ENCODE data around the gene PANX2. TPM values are rescaled to one million over a fixed set of nuclear protein-coding genes. Genes with fewer than 3 reads are reported as not detected.
"Not testable (repeated sequence)": the region's sequence is repeated elsewhere in the genome, so short reads cannot be mapped to it uniquely, and the experiment has no call there.

The PANX2 gene
- total and polyA plus RNA-seq, 2 experiments from 2014 or later = 0.44 to 2.1 TPM

DNA sequence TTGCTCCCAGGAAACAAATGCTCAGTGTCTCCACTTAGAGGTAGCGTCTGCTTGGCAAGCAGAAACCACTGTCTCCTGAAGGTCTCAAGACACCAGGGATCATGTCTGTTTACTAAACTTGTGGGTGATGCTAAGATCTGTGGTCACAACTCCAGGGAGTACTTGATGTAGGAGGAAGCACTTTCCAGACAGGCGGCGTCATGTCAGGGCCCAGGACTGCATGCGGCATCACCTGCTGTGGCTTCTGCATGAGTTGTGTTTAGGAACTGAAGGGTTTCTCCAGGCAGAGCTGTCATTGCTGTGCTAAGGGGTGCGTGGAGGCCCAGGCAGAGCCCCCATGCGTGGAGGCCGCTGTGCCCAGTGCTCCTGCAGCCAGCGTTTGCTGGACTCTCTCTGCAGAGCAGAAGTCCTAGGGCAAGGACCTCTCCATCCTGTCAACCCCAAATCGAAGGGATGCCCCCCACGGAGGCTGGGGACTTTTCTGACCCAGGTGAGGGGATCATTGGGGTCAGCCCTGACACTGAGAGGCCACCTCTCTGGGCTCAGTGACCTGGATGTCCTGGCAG is 8.1 kb upstream of the PANX2 start:
- no peak overlapping the region for H2AFZ ChIP-seq
- no peak overlapping the region for H3K27ac ChIP-seq
- H3K4me2 ChIP-seq = no peak overlapping the region
- 89% methylated on average over 9 of the region's 10 CpGs for WGBS (ENCODE audit: low lambda C conversion rate, missing lambda C conversion rate)
- H3K27me3 ChIP-seq = no peaks in the 10 kb centered on the region
- H3K9me3 ChIP-seq (ENCODE audit: low read depth) = no peaks in the 10 kb centered on the region
- H4K20me1 ChIP-seq (ENCODE audit: insufficient read depth, poor library complexity, severe bottlenecking) = no peaks in the 10 kb centered on the region
- H3K79me2 ChIP-seq = no peaks in the 10 kb centered on the region
- no peaks in the 10 kb centered on the region for H3K36me3 ChIP-seq (replicated peaks; ENCODE audit: insufficient read depth, low read depth)
- H3K4me1 ChIP-seq (ENCODE audit: insufficient read depth) = no peaks in the 10 kb centered on the region
- DNase-seq (ENCODE audit: low spot score) = no peak
- H3K9me2 ChIP-seq (replicated peaks; ENCODE audit: insufficient read depth) = no peaks in the 10 kb centered on the region
- TF ChIP-seq EZH2 (IDR thresholded peaks at IDR 0.05; ENCODE audit: borderline replicate concordance) (no peak), EZH2phosphoT487 (IDR thresholded peaks at IDR 0.05; ENCODE audit: low read depth, severe bottlenecking, unreplicated experiment) (no peak)
- TF ChIP-seq, protein P1, sequence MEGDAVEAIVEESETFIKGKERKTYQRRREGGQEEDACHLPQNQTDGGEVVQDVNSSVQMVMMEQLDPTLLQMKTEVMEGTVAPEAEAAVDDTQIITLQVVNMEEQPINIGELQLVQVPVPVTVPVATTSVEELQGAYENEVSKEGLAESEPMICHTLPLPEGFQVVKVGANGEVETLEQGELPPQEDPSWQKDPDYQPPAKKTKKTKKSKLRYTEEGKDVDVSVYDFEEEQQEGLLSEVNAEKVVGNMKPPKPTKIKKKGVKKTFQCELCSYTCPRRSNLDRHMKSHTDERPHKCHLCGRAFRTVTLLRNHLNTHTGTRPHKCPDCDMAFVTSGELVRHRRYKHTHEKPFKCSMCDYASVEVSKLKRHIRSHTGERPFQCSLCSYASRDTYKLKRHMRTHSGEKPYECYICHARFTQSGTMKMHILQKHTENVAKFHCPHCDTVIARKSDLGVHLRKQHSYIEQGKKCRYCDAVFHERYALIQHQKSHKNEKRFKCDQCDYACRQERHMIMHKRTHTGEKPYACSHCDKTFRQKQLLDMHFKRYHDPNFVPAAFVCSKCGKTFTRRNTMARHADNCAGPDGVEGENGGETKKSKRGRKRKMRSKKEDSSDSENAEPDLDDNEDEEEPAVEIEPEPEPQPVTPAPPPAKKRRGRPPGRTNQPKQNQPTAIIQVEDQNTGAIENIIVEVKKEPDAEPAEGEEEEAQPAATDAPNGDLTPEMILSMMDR (IDR thresholded peaks at IDR 0.05; ENCODE audit: poor library complexity) = no peak
- no peak overlapping the region for H3K4me3 ChIP-seq

DNA sequence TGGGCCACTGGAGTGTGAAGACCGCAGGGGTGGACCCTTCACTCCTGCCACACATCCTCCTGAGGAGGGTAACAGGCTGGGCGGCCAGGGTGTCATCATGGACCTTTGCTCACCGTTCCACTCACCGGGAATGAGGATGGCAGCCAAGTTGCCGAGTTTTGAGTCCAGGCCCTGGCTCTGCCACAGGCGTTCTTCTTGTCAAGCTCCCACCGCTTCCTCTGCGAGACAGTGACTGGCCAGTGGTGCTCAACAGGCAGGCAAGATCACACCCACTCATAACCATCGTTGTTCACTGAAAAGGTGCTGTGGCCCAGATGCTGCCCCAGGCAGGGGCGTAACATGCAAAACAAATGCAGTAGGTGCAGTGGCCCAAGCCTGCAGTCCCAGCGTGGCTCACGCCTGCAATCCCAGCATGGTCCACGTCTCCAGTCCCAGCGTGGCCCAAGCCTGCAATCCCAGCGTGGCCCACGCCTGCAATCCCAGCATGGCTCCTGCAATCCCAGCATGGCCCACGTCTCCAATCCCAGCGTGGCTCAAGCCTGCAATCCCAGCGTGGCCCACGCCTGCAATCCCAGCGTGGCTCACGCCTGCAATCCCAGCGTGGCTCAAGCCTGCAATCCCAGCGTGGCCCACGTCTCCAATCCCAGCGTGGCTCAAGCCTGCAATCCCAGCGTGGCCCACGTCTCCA is 5.0 kb upstream of the PANX2 start:
- TF ChIP-seq EZH2phosphoT487 (IDR thresholded peaks at IDR 0.05; ENCODE audit: low read depth, severe bottlenecking, unreplicated experiment) (no peak), EZH2 (IDR thresholded peaks at IDR 0.05; ENCODE audit: borderline replicate concordance) (no peak)
- TF ChIP-seq, protein P1 (IDR thresholded peaks at IDR 0.05; ENCODE audit: poor library complexity) = no peak
- no peaks in the 10 kb centered on the region for H3K36me3 ChIP-seq (replicated peaks; ENCODE audit: insufficient read depth, low read depth)
- H3K79me2 ChIP-seq = no peaks in the 10 kb centered on the region
- H3K4me3 ChIP-seq = no peak overlapping the region
- peaks cover 6% of the 10 kb centered on the region for H3K27me3 ChIP-seq
- H3K4me1 ChIP-seq (ENCODE audit: insufficient read depth) = no peaks in the 10 kb centered on the region
- no peaks in the 10 kb centered on the region for H4K20me1 ChIP-seq (ENCODE audit: insufficient read depth, poor library complexity, severe bottlenecking)
- no peaks in the 10 kb centered on the region for H3K9me2 ChIP-seq (replicated peaks; ENCODE audit: insufficient read depth)
- H2AFZ ChIP-seq = no peak overlapping the region
- WGBS (ENCODE audit: low lambda C conversion rate, missing lambda C conversion rate) = 96% methylated on average over 19 of the region's 28 CpGs
- DNase-seq (ENCODE audit: low spot score) = no peak
- H3K27ac ChIP-seq = no peak overlapping the region
- H3K4me2 ChIP-seq = no peak overlapping the region
- no peaks in the 10 kb centered on the region for H3K9me3 ChIP-seq (ENCODE audit: low read depth)

DNA sequence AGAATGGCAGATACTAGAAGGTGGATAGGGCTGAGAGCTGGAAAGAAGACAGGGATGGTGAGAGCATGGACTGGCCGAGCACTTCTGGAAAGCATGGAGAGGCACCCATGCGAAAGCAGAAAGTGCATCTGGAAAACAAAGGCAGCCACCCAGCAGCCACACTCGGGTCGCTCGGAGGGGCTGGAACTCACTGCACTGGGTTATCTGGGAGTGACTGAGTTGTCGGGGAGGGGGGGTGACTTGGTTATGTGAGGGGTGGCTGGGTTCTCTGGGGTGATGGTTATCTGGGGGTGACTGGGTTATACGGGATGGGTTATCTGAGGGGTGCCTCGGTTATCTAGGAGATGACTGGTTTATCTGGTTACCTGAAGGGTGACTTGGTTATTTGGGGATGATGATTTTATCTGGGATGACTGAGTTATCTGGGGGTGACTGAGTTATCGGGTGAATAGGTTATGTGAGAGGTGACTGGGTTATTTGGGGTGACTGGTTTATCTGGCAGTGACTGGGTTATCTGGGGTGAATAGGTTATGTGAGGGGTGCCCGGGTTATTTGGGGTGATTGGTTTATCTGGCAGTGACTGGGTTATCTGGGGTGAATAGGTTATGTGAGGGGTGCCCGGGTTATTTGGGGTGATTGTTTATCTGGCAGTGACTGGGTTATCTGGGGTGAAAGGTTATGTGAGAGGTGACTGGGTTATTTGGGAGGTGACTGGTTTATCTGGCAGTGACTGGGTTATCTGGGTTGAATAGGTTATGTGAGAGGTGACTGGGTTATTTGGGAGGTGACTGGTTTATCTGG is 2.6 kb upstream of the PANX2 start:
- Histone ChIP-seq H3K4me1 (ENCODE audit: insufficient read depth) (no peaks in the 10 kb centered on the region), H2AFZ (no peak overlapping the region), H3K4me3 (no peak overlapping the region), H3K79me2 (no peaks in the 10 kb centered on the region), H3K36me3 (replicated peaks; ENCODE audit: insufficient read depth, low read depth) (no peaks in the 10 kb centered on the region), H4K20me1 (ENCODE audit: insufficient read depth, poor library complexity, severe bottlenecking) (no peaks in the 10 kb centered on the region), H3K9me2 (replicated peaks; ENCODE audit: insufficient read depth) (no peaks in the 10 kb centered on the region), H3K4me2 (no peak overlapping the region), H3K27me3 (peaks cover 11% of the 10 kb centered on the region), H3K27ac (no peak overlapping the region), H3K9me3 (ENCODE audit: low read depth) (no peaks in the 10 kb centered on the region)
- TF ChIP-seq, protein P1 (IDR thresholded peaks at IDR 0.05; ENCODE audit: poor library complexity) = no peak
- TF ChIP-seq EZH2phosphoT487 (IDR thresholded peaks at IDR 0.05; ENCODE audit: low read depth, severe bottlenecking, unreplicated experiment) (no peak), EZH2 (IDR thresholded peaks at IDR 0.05; ENCODE audit: borderline replicate concordance) (no peak)
- no peak for DNase-seq (ENCODE audit: low spot score)
- 48% methylated on average over 9 of the region's 11 CpGs for WGBS (ENCODE audit: low lambda C conversion rate, missing lambda C conversion rate)

DNA sequence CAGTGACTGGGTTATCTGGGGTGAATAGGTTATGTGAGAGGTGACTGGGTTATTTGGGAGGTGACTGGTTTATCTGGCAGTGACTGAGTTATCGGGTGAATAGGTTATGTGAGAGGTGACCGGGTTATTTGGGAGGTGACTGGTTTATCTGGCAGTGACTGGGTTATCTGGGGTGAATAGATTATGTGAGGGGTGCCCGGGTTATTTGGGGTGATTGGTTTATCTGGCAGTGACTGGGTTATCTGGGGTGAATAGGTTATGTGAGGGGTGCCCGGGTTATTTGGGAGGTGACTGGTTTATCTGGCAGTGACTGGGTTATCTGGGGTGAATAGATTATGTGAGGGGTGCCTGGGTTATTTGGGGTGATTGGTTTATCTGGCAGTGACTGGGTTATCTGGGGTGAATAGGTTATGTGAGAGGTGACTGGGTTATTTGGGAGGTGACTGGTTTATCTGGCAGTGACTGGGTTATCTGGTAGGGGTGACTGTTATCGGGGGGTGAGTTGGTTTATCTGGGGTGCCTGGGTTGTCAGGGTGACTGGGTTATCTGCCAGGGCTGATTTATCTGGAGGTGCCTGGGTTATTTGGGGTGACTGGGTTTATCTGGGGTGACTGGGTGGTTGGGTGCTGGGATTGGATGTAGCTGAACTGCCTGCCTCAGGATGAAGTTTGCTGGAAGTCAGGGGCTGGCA is 1.9 kb upstream of the PANX2 start:
- not testable (repeated sequence) for H3K9me2 ChIP-seq (replicated peaks; ENCODE audit: insufficient read depth); H3K4me2 ChIP-seq; H3K9me3 ChIP-seq (ENCODE audit: low read depth); H4K20me1 ChIP-seq (ENCODE audit: insufficient read depth, poor library complexity, severe bottlenecking); H3K4me3 ChIP-seq; H3K27ac ChIP-seq; H2AFZ ChIP-seq; H3K79me2 ChIP-seq; H3K4me1 ChIP-seq (ENCODE audit: insufficient read depth); DNase-seq (ENCODE audit: low spot score); H3K36me3 ChIP-seq (replicated peaks; ENCODE audit: insufficient read depth, low read depth)
- WGBS (ENCODE audit: low lambda C conversion rate, missing lambda C conversion rate) = 60% methylated on average over 5 of the region's 5 CpGs
- H3K27me3 ChIP-seq = peaks cover 11% of the 10 kb centered on the region
